GM10248 (cell line): ENCODE measurements around the gene CCDC24.

Source experiments
- CTCF ChIA-PET: fragments of 300-600 bp; sonication (Branson Sonifier 250); formaldehyde crosslinking; extraction: SDS; loops from one replicate; lab custom pipeline; 2021; ENCODE audit warnings: antibody characterized with exemption; lab: Yijun Ruan, JAX
- POLR2A ChIA-PET: fragments of 350-650 bp; sonication (Branson Sonifier 250); formaldehyde crosslinking; extraction: SDS; loops from one replicate; lab custom pipeline; 2020; ENCODE audit warnings: antibody characterized with exemption; lab: Yijun Ruan, JAX
- DNase-seq: peaks from one replicate; pipeline ENCODE4 v3.0.0; 2012; ENCODE audit errors: extremely low spot score
- CTCF ChIP-seq: IDR thresholded peaks from 2 replicates; pipeline ENCODE4 v1.5.1; 2012; ENCODE audit warnings: mild to moderate bottlenecking, low read depth; ENCODE audit errors: extremely low read depth, missing control alignments, control extremely low read depth

CCDC24 gene

DNA sequence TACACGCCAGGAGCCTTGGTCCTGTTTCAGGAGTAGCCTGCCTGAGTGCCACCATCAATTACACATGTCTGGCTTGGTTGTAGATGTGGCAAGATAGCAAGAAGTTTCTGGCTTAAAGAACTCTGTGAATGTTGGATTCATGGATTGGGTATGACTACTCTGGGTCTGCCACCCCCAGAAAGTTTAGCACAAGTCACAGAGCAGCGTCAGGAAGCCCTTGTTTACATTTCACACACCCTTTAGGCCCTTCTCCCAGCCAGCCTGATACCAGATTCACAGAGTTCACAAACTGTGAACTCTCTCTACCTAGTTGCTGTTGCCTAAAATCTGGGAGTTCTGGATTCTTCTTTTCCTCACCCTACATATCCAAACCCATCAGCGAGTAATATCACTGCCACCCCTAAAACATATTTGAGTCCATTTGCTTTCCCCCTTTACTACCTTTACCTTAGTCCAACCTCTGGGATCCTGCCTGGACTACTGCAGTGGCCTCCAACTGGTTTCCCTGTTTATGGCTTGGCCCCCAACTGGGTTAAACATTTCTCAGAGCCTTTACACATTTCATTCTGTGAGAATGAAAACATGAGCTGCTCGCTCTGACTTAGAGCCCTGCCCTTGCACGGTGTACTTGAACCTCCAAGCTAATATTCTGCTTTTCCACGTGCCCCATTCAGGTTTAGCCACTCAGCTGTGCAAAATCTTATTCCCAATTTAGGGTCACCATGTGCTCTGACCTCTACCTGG lies 4.1 kb upstream of the CCDC24 start:
- no peak for DNase-seq
- TF ChIP-seq CTCF = no peak
- CTCF ChIA-PET = interaction anchor here (1.2 to 2.2 kb wide), 3 partner anchors 11 to 223 kb away, joined by 3 to 9 read pairs (median 3); partner anchors contain the start of gene ATP6V0B
- POLR2A ChIA-PET = interaction anchor here (1.1 kb wide), 1 partner anchor 13 kb away, joined by 3 read pairs; the partner anchor contains the start of gene ATP6V0B

GRCh38 chr1:43990271-43991199 lies 864 bp upstream of the CCDC24 start:
- TF ChIP-seq CTCF = no peak
- DNase-seq = no peak
- CTCF ChIA-PET = interaction anchor here (1.7 to 2.4 kb wide), 3 partner anchors 14 to 56 kb away, joined by 6 to 9 read pairs (median 8); no protein-coding TSS in a partner anchor
- POLR2A ChIA-PET = no interaction called here

DNA sequence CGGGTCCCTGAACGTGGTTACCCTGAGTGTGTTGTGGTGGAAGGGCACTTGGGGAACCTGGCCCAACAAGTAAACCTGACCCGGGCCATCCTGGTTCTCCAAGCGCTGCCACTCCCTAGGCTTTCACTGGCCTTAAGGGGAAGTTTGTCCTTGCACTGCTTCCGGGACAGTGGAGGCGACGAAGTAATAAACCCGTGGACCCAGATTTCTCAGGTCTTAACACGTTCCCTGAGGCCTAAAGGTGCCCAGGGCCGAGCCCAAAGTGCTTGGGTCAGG lies 261 bp upstream of the CCDC24 start:
- DNase-seq = no peak
- POLR2A ChIA-PET = no interaction called here
- TF ChIP-seq CTCF = no peak
- CTCF ChIA-PET = interaction anchor here (1.7 to 2.4 kb wide), 3 partner anchors 14 to 57 kb away, joined by 6 to 9 read pairs (median 8); no protein-coding TSS in a partner anchor

GRCh38 chr1:43992232-43992995 lies 1.0 kb downstream of the CCDC24 start:
- no peak for DNase-seq
- TF ChIP-seq CTCF = no peak
- POLR2A ChIA-PET = interaction anchor here (0.6 to 1.0 kb wide), 2 partner anchors 16 to 17 kb away, joined by 3 to 4 read pairs; partner anchors contain the start of gene ATP6V0B
- CTCF ChIA-PET = interaction anchor here (1.0 to 6.4 kb wide), 7 partner anchors 13 to 661 kb away, joined by 3 to 59 read pairs (median 6); no protein-coding TSS in a partner anchor

DNA sequence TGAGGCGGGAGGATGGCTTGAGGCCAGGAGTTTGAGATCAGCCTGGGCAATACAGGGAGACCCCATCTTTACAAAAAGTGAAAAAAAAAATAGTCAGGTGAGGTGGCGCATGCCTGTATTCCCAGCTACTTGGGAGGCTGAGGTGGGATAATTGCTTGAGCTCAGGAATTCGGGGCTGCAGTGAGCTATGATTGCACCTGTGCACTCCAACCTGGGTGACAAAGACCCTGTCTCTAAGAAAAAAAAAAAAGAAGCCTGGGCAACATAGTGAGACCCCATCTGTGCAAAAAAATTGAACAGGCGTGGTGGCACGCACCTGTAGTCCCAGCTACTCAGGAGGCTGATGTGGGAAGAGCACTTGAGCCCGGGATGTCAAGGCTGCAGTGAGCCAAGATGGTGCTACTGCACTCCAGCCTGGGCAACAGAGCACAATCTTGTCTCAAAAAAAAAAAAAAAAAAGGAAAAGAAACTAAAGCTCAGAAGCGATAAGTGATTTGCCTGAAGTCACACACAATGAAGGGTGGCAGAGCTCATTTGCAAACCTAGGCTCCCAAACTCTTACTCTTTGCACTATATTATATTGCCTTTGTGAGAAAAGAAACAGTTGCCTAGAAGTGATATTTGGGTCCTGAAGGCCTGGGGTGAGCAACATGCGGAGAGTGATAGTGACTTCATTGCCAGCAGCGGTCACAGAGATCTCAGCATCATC lies 2.0 kb downstream of the CCDC24 start:
- no peak for TF ChIP-seq CTCF
- no peak for DNase-seq
- CTCF ChIA-PET = interaction anchor here (1.0 to 6.4 kb wide), 7 partner anchors 10 to 660 kb away, joined by 3 to 59 read pairs (median 6); no protein-coding TSS in a partner anchor
- POLR2A ChIA-PET = interaction anchor here (0.6 kb wide), 1 partner anchor 15 kb away, joined by 3 read pairs; no protein-coding TSS in a partner anchor
